Measurements from ENCODE around the gene CAMK2A.
"Not testable (repeated sequence)": the region's sequence is repeated elsewhere in the genome, so short reads cannot be mapped to it uniquely, and the experiment has no call there.

Gene CAMK2A

DNA sequence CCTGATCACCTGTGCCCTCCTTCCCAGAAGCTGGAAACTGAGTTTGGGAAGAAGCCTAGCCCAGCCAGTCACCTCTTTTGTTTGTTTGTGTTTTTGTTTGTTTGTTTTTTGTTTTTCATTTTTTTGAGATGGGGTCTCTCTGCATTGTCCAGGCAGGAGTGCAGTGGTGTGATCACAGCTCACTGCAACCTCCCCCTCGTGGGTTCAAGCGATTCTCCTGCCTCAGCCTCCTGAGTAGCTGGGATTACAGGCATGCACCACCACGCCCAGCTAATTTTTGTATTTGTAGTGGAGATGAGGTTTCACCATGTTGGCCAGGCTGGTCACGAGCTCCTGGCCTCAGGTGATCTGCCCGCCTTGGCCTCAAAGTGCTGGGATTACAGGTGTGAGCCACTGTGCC is 55.9 kb downstream of the CAMK2A start:
- H3K36me3 ChIP-seq (replicated peaks); H3K27me3 ChIP-seq (ENCODE audit: low read depth); in situ Hi-C loops (cut with MboI; ENCODE audit: low sequenced_read_pairs); H3K4me3 ChIP-seq; DNase-seq (ENCODE audit: low spot score in 2 of 2); H3K9me3 ChIP-seq; H3K4me1 ChIP-seq: not testable (repeated sequence)

DNA sequence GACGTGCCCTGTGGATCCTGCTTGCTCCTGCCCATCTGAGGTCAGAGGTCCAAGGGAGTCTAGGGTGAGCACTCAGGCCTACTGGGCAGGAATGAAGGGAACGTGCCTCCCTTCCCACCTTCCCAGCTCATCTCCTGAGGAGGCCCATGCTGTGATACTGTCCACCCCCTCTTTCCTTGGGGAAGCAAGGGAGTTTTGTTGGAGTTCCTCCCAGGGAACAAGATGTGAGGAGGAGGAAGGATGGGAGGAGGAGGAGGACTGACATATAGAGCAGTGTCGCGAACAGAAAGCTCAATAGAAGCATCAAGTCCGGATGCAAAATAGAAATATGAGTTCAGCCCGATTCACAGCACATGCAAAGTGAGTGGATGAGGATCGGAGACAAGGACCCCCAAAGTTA is 58.7 kb downstream of the CAMK2A start:
- Histone ChIP-seq H3K4me3 (no peak overlapping the region), H3K36me3 (replicated peaks) (no peaks in the 10 kb centered on the region)
- in situ Hi-C loops (cut with MboI; ENCODE audit: low sequenced_read_pairs) = no loop called here

DNA sequence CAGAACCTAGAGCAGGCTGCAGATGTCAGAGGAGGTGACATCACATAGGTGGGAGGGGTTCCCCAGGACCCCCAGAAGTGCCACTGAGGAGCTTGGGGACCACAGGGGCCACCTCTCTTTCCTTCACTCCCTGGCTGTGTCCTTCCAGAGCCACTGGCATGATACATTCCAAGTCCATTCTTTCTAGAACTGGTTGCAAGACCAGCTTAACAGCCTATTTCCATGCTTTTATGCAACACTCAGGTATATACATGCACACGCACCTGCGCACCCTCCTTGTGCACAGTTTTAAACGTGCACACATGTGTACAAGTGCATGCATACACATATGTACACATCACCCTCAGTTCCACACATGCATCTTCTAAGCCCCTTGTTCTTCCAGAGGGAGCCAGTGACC is 60.0 kb downstream of the CAMK2A start:
- H3K4me1 ChIP-seq = no peaks in the 10 kb centered on the region
- no peaks in the 10 kb centered on the region for H3K36me3 ChIP-seq (replicated peaks)
- in situ Hi-C loops (cut with MboI; ENCODE audit: low sequenced_read_pairs) = no loop called here
- no peaks in the 10 kb centered on the region for H3K9me3 ChIP-seq
- no peaks in the 10 kb centered on the region for H3K27me3 ChIP-seq (ENCODE audit: low read depth)
- no peak for DNase-seq (ENCODE audit: low spot score in 2 of 2)
- no peak overlapping the region for H3K4me3 ChIP-seq

More for the DNA sequence above, 58.7 kb downstream of the CAMK2A start:
- Histone ChIP-seq H3K4me1 (no peaks in the 10 kb centered on the region), H3K9me3 (no peaks in the 10 kb centered on the region), H3K27me3 (ENCODE audit: low read depth) (no peaks in the 10 kb centered on the region)
- DNase-seq (ENCODE audit: low spot score in 2 of 2) = no peak

DNA sequence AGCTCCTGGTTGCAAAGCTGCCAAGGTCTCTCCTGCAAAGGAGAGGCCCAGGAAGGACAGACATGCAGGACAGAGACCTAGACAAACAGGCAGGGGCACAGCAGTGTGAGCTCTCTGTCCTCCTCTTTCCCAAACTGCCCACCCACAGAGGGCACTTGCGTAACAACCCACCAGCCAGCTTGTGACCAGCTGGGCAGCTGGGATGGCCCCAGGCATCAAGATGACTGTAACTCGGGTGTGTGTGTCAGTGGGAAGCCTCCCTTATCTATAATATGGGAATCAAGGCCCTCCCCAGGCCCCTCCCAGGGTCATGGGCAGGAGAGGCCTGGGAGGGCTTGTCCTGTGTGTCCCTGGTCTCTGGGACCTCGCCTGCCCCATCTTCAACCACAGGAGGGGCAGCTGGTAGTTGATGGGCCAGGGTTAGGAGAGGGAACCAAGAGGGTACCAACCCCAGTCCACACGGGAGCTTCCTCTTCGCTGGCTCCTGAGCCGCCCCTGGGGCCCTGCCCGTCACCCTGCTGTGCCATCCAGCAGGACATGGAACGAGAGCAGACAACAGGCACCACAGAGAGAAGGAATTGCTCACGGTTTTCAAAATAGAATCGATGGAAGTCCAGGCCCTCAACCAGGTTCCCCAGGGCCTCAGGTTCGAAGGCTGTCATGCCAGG is 61.8 kb downstream of the CAMK2A start:
- Histone ChIP-seq H3K36me3 (replicated peaks) (no peaks in the 10 kb centered on the region), H3K27me3 (ENCODE audit: low read depth) (no peaks in the 10 kb centered on the region), H3K9me3 (no peaks in the 10 kb centered on the region), H3K4me3 (no peak overlapping the region), H3K4me1 (no peaks in the 10 kb centered on the region)
- no peak for DNase-seq (ENCODE audit: low spot score in 2 of 2)
- in situ Hi-C loops (cut with MboI; ENCODE audit: low sequenced_read_pairs) = no loop called here

DNA sequence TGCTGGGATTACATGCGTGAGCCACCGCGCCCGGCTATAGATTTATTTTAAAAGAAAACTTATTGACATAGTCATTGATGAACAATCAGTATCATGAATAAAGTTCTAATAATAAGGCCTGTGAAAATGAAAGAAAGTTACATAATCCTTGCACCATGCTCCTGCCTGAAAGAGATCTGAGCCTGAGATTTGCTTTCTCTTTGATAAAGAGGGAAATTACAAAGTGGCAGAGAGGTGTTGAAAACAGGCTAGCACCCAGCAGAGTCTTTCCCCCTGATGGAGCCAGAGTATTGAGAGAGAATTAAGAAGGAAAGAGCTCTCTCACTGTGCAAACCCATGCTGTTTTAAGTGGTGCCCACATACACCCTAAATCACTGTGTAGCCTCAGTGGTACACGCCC is 62.5 kb downstream of the CAMK2A start:
- Histone ChIP-seq H3K36me3 (replicated peaks) (no peaks in the 10 kb centered on the region), H3K4me1 (no peaks in the 10 kb centered on the region), H3K9me3 (no peaks in the 10 kb centered on the region), H3K4me3 (no peak overlapping the region), H3K27me3 (ENCODE audit: low read depth) (no peaks in the 10 kb centered on the region)
- in situ Hi-C loops (cut with MboI; ENCODE audit: low sequenced_read_pairs) = no loop called here
- no peak for DNase-seq (ENCODE audit: low spot score in 2 of 2)

DNA sequence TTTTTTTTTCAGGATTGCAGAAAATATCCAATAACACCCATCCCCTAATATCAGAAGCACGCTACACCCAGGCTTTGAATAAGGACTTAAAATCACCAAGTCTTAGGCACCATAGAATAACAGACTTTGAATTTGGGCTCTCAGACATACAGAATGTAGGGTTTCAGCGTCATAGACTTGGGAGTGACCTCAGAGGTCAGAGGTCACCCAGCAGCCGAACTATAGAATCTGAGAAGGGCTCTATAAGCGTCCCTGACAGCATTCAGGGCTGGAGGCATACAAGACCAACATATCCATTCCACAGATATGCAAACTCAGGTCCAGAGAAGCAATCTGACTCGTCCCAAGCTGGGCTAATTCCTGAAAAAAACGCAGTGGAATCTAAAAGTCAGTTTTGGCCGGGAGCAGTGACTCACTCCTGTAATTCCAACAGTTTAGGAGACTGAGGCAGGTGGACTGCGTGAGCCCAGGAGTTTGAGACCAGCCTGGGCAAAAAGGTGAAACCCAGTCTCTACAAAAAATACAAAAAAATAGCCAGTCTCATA is 65.0 kb downstream of the CAMK2A start:
- no peak for DNase-seq (ENCODE audit: low spot score in 2 of 2)
- in situ Hi-C loops (cut with MboI; ENCODE audit: low sequenced_read_pairs) = loop anchor here (25.0 kb wide), 1 partner anchor 587 kb away; no protein-coding TSS in a partner anchor

DNA sequence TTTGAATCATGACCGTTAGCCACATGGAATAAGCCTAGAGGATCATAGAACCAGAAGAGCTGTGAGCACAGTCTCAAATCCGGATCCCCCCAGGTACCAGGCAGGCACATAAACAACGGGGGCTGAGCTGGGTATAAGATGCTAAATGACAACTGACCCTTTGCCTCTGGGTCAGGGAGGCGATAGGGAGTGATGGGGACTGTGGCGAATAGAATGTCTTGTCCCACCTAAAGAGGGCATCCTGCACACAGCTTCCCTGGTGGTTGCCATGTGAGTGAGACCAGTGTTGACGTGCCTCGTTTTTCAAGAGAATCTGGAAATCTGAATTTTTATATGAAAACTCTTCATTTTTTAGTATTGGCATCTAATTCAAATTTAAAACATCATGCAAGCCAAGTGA is 66.1 kb downstream of the CAMK2A start:
- Histone ChIP-seq H3K9me3 (no peaks in the 10 kb centered on the region), H3K4me1 (no peaks in the 10 kb centered on the region), H3K36me3 (replicated peaks) (no peaks in the 10 kb centered on the region), H3K27me3 (ENCODE audit: low read depth) (no peaks in the 10 kb centered on the region), H3K4me3 (no peak overlapping the region)
- no peak for DNase-seq (ENCODE audit: low spot score in 2 of 2)
- in situ Hi-C loops (cut with MboI; ENCODE audit: low sequenced_read_pairs) = loop anchor here (25.0 kb wide), 1 partner anchor 586 kb away; no protein-coding TSS in a partner anchor

More for the DNA sequence above, 65.0 kb downstream of the CAMK2A start:
- no peaks in the 10 kb centered on the region for H3K9me3 ChIP-seq
- H3K4me1 ChIP-seq = no peaks in the 10 kb centered on the region
- H3K36me3 ChIP-seq (replicated peaks) = no peaks in the 10 kb centered on the region
- no peaks in the 10 kb centered on the region for H3K27me3 ChIP-seq (ENCODE audit: low read depth)
- H3K4me3 ChIP-seq = no peak overlapping the region

DNA sequence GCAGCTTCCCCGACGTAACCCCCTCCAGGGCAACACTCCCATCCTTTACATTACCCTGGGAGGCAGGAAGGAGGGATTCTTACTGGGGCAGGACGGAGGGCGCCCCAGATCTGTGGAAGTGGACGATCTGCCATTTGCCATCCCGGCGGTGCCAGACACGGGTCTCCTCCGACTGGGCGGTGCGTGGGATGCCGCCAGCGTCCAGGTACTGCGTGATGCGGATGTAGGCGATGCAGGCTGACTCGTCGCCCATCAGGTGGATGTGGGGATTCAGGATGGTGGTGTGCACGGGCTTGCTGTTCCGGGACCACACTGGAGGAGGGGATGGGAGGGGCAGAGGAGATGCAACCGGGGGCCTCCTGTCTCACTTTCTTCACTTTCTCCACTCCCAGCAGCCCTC is 66.7 kb downstream of the CAMK2A start:
- Histone ChIP-seq H3K36me3 (replicated peaks) (no peaks in the 10 kb centered on the region), H3K4me1 (no peaks in the 10 kb centered on the region), H3K27me3 (ENCODE audit: low read depth) (no peaks in the 10 kb centered on the region), H3K4me3 (no peak overlapping the region), H3K9me3 (no peaks in the 10 kb centered on the region)
- in situ Hi-C loops (cut with MboI; ENCODE audit: low sequenced_read_pairs) = loop anchor here (25.0 kb wide), 1 partner anchor 586 kb away; no protein-coding TSS in a partner anchor
- DNase-seq (ENCODE audit: low spot score in 2 of 2) = no peak

DNA sequence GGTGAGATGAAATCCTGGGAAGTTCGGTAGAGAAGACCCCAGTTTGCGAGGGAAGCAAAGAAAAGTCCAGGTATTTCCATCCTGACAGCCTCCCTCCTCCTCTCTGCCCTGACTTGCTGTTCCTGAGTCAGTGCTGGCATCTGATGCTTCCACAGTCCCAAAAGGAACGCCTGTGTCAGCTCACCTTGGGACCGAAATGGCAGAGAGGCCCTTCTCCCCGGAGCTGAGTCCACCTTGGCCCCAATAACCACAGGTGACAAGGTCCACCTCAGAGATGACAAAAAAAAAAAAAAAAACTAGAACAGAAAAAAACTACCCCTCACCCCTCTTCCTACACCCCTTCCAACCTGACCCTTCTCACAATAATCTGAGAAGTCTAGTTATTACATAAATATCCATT is 68.1 kb downstream of the CAMK2A start:
- H3K27me3 ChIP-seq (ENCODE audit: low read depth) = no peaks in the 10 kb centered on the region
- DNase-seq (ENCODE audit: low spot score in 2 of 2) = no peak
- no peaks in the 10 kb centered on the region for H3K36me3 ChIP-seq (replicated peaks)
- no peak overlapping the region for H3K4me3 ChIP-seq
- in situ Hi-C loops (cut with MboI; ENCODE audit: low sequenced_read_pairs) = loop anchor here (25.0 kb wide), 1 partner anchor 584 kb away; no protein-coding TSS in a partner anchor
- H3K4me1 ChIP-seq = no peaks in the 10 kb centered on the region
- H3K9me3 ChIP-seq = no peaks in the 10 kb centered on the region

DNA sequence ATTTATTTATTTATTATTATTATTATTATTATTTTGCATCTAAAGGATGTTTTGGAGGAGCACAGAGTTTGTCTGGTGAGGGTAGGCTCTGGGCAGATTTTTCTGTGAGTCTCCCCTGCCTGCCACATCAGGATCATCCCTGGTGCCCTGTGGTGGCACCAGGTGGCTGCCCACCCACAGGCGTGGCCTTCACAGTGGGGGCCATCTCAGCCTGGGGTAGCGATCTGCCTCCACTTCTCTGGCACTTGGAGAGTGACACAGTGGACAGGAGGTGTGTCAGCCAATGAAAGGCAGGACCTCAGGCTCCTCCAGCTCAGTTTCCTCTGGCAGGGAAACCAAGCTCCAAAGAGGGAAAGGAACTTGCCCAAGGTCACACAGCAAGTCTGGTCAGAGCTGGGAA is 69.7 kb downstream of the CAMK2A start:
- in situ Hi-C loops (cut with MboI; ENCODE audit: low sequenced_read_pairs) = loop anchor here (25.0 kb wide), 1 partner anchor 583 kb away; no protein-coding TSS in a partner anchor
- no peaks in the 10 kb centered on the region for H3K9me3 ChIP-seq
- H3K4me3 ChIP-seq = no peak overlapping the region
- no peaks in the 10 kb centered on the region for H3K4me1 ChIP-seq
- no peak for DNase-seq (ENCODE audit: low spot score in 2 of 2)
- no peaks in the 10 kb centered on the region for H3K27me3 ChIP-seq (ENCODE audit: low read depth)
- H3K36me3 ChIP-seq (replicated peaks) = no peaks in the 10 kb centered on the region

DNA sequence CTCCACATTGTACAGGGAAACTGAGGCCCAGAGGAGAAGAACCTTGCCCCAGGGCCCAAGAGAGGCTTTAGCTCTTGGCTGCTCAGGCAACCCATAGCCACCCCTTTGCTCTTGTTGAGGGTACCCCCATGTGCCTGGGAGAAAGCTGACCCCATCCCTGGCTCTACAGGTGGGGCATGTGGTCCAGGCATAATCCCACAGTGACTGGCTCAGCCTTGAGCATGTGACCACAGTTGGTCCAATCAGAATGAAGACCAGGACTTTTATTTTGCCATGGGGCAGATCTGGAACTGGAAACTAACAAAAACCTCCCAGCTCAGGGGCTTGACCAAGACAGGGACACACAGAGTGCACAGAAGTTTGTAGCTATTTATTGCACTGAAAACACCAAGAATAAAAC is 70.4 kb downstream of the CAMK2A start:
- in situ Hi-C loops (cut with MboI; ENCODE audit: low sequenced_read_pairs) = loop anchor here (25.0 kb wide), 1 partner anchor 582 kb away; no protein-coding TSS in a partner anchor
- DNase-seq (ENCODE audit: low spot score in 2 of 2) = peak in 1 of 2 experiments; percentile 22

DNA sequence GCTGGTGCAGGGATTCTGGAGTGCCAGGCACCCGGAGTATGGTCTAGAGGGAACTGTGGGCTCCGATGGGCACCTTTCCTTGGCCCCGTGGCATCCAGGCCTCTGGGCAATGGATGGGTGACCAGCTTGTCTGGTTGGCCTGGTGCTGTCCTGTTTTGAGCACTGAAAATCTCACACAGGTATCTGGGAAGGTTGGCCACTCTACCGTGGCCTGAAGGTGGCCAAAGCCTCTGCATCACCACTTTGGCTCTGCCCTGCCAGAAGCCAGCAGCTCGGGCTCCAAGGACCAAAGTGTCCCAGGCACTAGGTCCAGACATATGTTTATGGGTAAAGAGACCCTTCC is 70.9 kb downstream of the CAMK2A start:
- H3K9me3 ChIP-seq = no peaks in the 10 kb centered on the region
- H3K27me3 ChIP-seq (ENCODE audit: low read depth) = no peaks in the 10 kb centered on the region
- no peak overlapping the region for H3K4me3 ChIP-seq
- in situ Hi-C loops (cut with MboI; ENCODE audit: low sequenced_read_pairs) = loop anchor here (25.0 kb wide), 1 partner anchor 581 kb away; no protein-coding TSS in a partner anchor
- H3K4me1 ChIP-seq = no peaks in the 10 kb centered on the region
- H3K36me3 ChIP-seq (replicated peaks) = no peaks in the 10 kb centered on the region
- no peak for DNase-seq (ENCODE audit: low spot score in 2 of 2)

More for the DNA sequence above, 70.4 kb downstream of the CAMK2A start:
- no peaks in the 10 kb centered on the region for H3K9me3 ChIP-seq
- no peak overlapping the region for H3K4me3 ChIP-seq
- H3K36me3 ChIP-seq (replicated peaks) = no peaks in the 10 kb centered on the region
- H3K27me3 ChIP-seq (ENCODE audit: low read depth) = no peaks in the 10 kb centered on the region
- H3K4me1 ChIP-seq = no peaks in the 10 kb centered on the region

DNA sequence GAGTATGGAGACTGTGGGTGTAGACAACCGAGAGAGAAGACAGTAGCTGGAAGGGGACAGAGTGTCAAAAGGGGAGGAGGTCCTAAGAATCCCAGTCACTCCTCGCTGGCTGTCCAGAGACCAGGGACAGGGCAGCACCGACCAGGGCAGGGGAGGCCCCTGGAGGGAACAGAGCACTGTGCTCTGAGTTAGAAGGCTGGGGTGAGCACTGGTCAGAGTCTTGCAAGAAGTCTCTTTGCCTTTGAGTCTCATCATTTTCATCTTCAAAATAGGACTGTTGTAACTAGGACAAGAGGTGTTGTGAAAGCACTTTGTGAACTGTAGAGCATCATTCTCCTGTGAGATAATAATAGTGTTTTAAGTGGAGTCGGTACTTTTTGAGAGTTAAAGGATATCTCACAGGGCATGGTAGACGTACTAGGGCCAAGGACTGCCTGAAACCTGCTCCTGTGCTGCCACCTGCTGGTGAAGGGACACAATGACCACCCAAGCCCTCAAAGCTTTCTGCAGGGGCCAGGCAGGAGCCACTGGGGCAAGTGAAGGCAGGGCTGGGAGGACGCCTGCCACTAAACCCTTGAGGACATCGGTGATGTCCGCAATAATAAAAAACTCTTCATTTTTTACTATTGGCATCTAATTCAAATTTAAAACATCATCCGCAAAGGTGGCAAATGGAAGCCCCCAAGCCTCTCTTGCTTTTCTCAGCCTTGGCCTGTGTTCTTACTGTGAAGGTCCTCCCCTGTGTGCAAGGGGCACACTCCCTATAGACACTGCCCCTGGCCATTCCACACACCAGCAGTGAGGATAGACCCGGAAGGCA is 71.5 kb downstream of the CAMK2A start:
- Histone ChIP-seq H3K27me3 (ENCODE audit: low read depth) (no peaks in the 10 kb centered on the region), H3K4me1 (no peaks in the 10 kb centered on the region), H3K9me3 (no peaks in the 10 kb centered on the region), H3K4me3 (no peak overlapping the region), H3K36me3 (replicated peaks) (no peaks in the 10 kb centered on the region)
- in situ Hi-C loops (cut with MboI; ENCODE audit: low sequenced_read_pairs) = loop anchor here (25.0 kb wide), 1 partner anchor 581 kb away; no protein-coding TSS in a partner anchor
- peak; percentile 56 to 88 for DNase-seq (ENCODE audit: low spot score in 2 of 2)

DNA sequence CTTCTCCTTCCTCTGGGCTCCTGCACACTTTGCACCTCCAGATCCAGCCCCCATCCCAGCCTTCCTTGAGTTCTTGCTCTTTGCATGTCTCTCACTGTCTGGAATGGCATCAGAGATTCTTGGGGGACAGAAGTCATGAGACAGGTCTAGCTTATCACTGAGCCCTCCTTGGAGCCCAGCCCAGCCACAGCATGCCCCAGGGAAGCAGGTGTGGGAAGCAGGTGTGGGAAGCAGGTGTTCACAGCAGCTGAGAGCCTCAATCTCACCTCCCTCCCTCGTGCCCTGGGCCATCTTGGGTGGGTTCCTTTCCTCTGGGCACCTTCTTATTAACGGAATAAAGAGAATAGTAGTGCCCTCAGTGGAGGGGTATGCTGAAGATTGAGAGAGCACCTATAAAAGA is 72.5 kb downstream of the CAMK2A start:
- no peaks in the 10 kb centered on the region for H3K9me3 ChIP-seq
- no peaks in the 10 kb centered on the region for H3K36me3 ChIP-seq (replicated peaks)
- in situ Hi-C loops (cut with MboI; ENCODE audit: low sequenced_read_pairs) = loop anchor here (25.0 kb wide), 1 partner anchor 580 kb away; no protein-coding TSS in a partner anchor
- H3K27me3 ChIP-seq (ENCODE audit: low read depth) = no peaks in the 10 kb centered on the region
- no peak for DNase-seq (ENCODE audit: low spot score in 2 of 2)
- no peaks in the 10 kb centered on the region for H3K4me1 ChIP-seq
- no peak overlapping the region for H3K4me3 ChIP-seq

Data from HAP-1 (cell line).